Measurements from ENCODE around the gene PXYLP1. TPM values are rescaled to one million over a fixed set of nuclear protein-coding genes. Genes with fewer than 3 reads are reported as not detected.

The PXYLP1 gene
- polyA plus RNA-seq, 3 donors, result 4.1 to 10.9 (median 5.8) TPM

- Histone ChIP-seq H2AFZ (ENCODE audit: insufficient read depth, low read depth, low read length, poor library complexity, severe bottlenecking) (no peak overlapping the region), H3K4me1 (ENCODE audit: control insufficient read depth in 1 of 2, insufficient read depth in 2 of 2, low read length in 2 of 2) (peaks cover 12 to 14% of the 10 kb centered on the region in 2 donors), H3K9me3 (replicated peaks in 1 of 2; ENCODE audit: control insufficient read depth in 1 of 2, insufficient read depth in 1 of 2, low read length in 2 of 2) (no peaks in the 10 kb centered on the region), H3K4me2 (replicated peaks; ENCODE audit: extremely low read depth, low read length, poor library complexity, severe bottlenecking) (no peak overlapping the region), H3K27ac (ENCODE audit: low read depth in 1 of 2, low read length in 2 of 2) (no peak overlapping the region), H3K9ac (ENCODE audit: insufficient read depth, low read length, poor library complexity, severe bottlenecking) (no peak overlapping the region), H4K20me1 (ENCODE audit: insufficient read depth, low read length) (no peaks in the 10 kb centered on the region), H3K27me3 (ENCODE audit: control insufficient read depth in 2 of 2, insufficient read depth in 2 of 2, low read length in 2 of 2) (no peaks in the 10 kb centered on the region), H3K79me2 (ENCODE audit: insufficient read depth, low read length) (no peaks in the 10 kb centered on the region), H3K4me3 (replicated peaks in 1 of 3; ENCODE audit: low read depth in 2 of 3, low read length in 3 of 3) (no peak overlapping the region), H3K36me3 (replicated peaks in 1 of 2; ENCODE audit: control insufficient read depth in 1 of 2, insufficient read depth in 2 of 2, low read length in 2 of 2) (no peaks in the 10 kb centered on the region)
- no peak for DNase-seq
- Mint-ChIP-seq H3K4me3 (no peak overlapping the region), H3K27me3 (ENCODE audit: low read depth in 3 of 3) (peaks cover 0 to 7% (median 3%) of the 10 kb centered on the region in 3 donors), H3K27ac (no peak overlapping the region), H3K4me1 (peaks cover 13% of the 10 kb centered on the region), H3K9me3 (peaks cover 0 to 9% (median 4%) of the 10 kb centered on the region in 7 donors), H3K36me3 (no peaks in the 10 kb centered on the region)
- no peak for TF ChIP-seq CTCF (IDR thresholded peaks at IDR 0.05)
- intact Hi-C loops (cut with micrococcal nuclease), result no loop called here
- WGBS (ENCODE audit: insufficient coverage), result 100% methylated on average over 1 of the region's 2 CpGs
These were observed 106.4 kb downstream of the PXYLP1 start for GRCh38 chr3:141337991-141338390.

- intact Hi-C loops (cut with micrococcal nuclease), result no loop called here
- H4K20me1 ChIP-seq (ENCODE audit: insufficient read depth, low read length), result no peaks in the 10 kb centered on the region
- no peaks in the 10 kb centered on the region for H3K36me3 ChIP-seq (replicated peaks in 1 of 2; ENCODE audit: control insufficient read depth in 1 of 2, insufficient read depth in 2 of 2, low read length in 2 of 2)
- H2AFZ ChIP-seq (ENCODE audit: insufficient read depth, low read depth, low read length, poor library complexity, severe bottlenecking), result no peak overlapping the region
- Mint-ChIP-seq H3K4me3 (no peak overlapping the region), H3K4me1 (peaks cover 13% of the 10 kb centered on the region), H3K27ac (peak overlapping the region in 1 of 7 donors; percentile 34), H3K36me3 (no peaks in the 10 kb centered on the region), H3K9me3 (peaks cover 0 to 9% (median 4%) of the 10 kb centered on the region in 7 donors), H3K27me3 (ENCODE audit: low read depth in 3 of 3) (peaks cover 0 to 8% (median 2%) of the 10 kb centered on the region in 3 donors)
- H3K4me1 ChIP-seq (ENCODE audit: control insufficient read depth in 1 of 2, insufficient read depth in 2 of 2, low read length in 2 of 2), result peaks cover 12 to 14% of the 10 kb centered on the region in 2 donors
- no peaks in the 10 kb centered on the region for H3K9me3 ChIP-seq (replicated peaks in 1 of 2; ENCODE audit: control insufficient read depth in 1 of 2, insufficient read depth in 1 of 2, low read length in 2 of 2)
- no peaks in the 10 kb centered on the region for H3K27me3 ChIP-seq (ENCODE audit: control insufficient read depth in 2 of 2, insufficient read depth in 2 of 2, low read length in 2 of 2)
- no peak overlapping the region for H3K4me3 ChIP-seq (replicated peaks in 1 of 3; ENCODE audit: low read depth in 2 of 3, low read length in 3 of 3)
- no peaks in the 10 kb centered on the region for H3K79me2 ChIP-seq (ENCODE audit: insufficient read depth, low read length)
- no peak for DNase-seq
- no peak overlapping the region for H3K4me2 ChIP-seq (replicated peaks; ENCODE audit: extremely low read depth, low read length, poor library complexity, severe bottlenecking)
- TF ChIP-seq CTCF (IDR thresholded peaks at IDR 0.05), result no peak
- no peak overlapping the region for H3K9ac ChIP-seq (ENCODE audit: insufficient read depth, low read length, poor library complexity, severe bottlenecking)
- no peak overlapping the region for H3K27ac ChIP-seq (ENCODE audit: low read depth in 1 of 2, low read length in 2 of 2)
These were observed 107.3 kb downstream of the PXYLP1 start for GRCh38 chr3:141338881-141339280.
